LNCaP clone FGC (cell line): ENCODE results near the gene HES2.
"Not testable (repeated sequence)": the region's sequence is repeated elsewhere in the genome, so short reads cannot be mapped to it uniquely, and the experiment has no call there.

Source experiments
- DNase-seq: peaks from one replicate; pipeline ENCODE4 v3.0.0-alpha.2; 2011; ENCODE audit warnings: low read depth
- H3K4me3 ChIP-seq: 2 replicates; pipeline ENCODE4 v1.5.1; 2011; ENCODE audit warnings: mild to moderate bottlenecking, low read depth, low read length, control low read depth
- CTCF ChIP-seq: IDR thresholded peaks from 2 replicates; pipeline ENCODE4 v1.5.1; 2012; ENCODE audit warnings: mild to moderate bottlenecking; ENCODE audit not compliant: control insufficient read depth, insufficient read depth; ENCODE audit errors: extremely low read depth

HES2 gene

GRCh38 chr1:6409733-6410132 lies 10.0 kb downstream of the HES2 start:
- TF ChIP-seq CTCF: no peak
- H3K4me3 ChIP-seq: no peak overlapping the region
- no peak for DNase-seq

GRCh38 chr1:6409053-6409452 lies 10.7 kb downstream of the HES2 start:
- no peak for DNase-seq
- TF ChIP-seq CTCF: no peak
- no peak overlapping the region for H3K4me3 ChIP-seq

GRCh38 chr1:6408023-6408422 lies 11.7 kb downstream of the HES2 start:
- no peak overlapping the region for H3K4me3 ChIP-seq
- no peak for TF ChIP-seq CTCF
- DNase-seq: no peak

GRCh38 chr1:6401673-6402072 lies 18.0 kb downstream of the HES2 start:
- no peak overlapping the region for H3K4me3 ChIP-seq
- TF ChIP-seq CTCF: no peak
- DNase-seq: no peak

- H3K4me3 ChIP-seq: no peak overlapping the region
- no peak for DNase-seq
- no peak for TF ChIP-seq CTCF
These were observed 20.4 kb downstream of the HES2 start for GRCh38 chr1:6399294-6399693.

GRCh38 chr1:6397844-6398441 lies 21.8 kb downstream of the HES2 start:
- TF ChIP-seq CTCF: no peak
- no peak for DNase-seq
- H3K4me3 ChIP-seq: no peak overlapping the region

GRCh38 chr1:6396998-6397397 lies 22.7 kb downstream of the HES2 start:
- no peak for DNase-seq

GRCh38 chr1:6395781-6396244 lies 23.9 kb downstream of the HES2 start:
- not testable (repeated sequence) for DNase-seq, H3K4me3 ChIP-seq

More at GRCh38 chr1:6396998-6397397, 22.7 kb downstream of the HES2 start:
- no peak for TF ChIP-seq CTCF
- H3K4me3 ChIP-seq: no peak overlapping the region

GRCh38 chr1:6395130-6395529 lies 24.6 kb downstream of the HES2 start:
- not testable (repeated sequence) for H3K4me3 ChIP-seq, DNase-seq
